PC-3 (cell line): ENCODE results near the gene TOX4. TPM values are rescaled to one million over a fixed set of nuclear protein-coding genes. Genes with fewer than 3 reads are reported as not detected.

ENCODE experiments used
- ATAC-seq: fragments of 200-7000 bp; cut with Tn5 transposase; 2 replicates; pipeline ENCODE4 v1.9.1; 2020; ENCODE audit warnings: mild to moderate bottlenecking, moderate library complexity
- BruUV-seq: library from RNA; stranded (reverse); fragments of 400-500 nt; replicated peaks from 2 replicates; lab custom pipeline; 2021; lab: Mats Ljungman, UMichigan
- CTCF ChIA-PET: fragments of 300-600 bp; sonication (Branson Sonifier 250); formaldehyde crosslinking; loops from one replicate; lab custom pipeline; 2022; ENCODE audit warnings: antibody characterized with exemption; lab: Charles Lee
- POLR2A ChIA-PET: fragments of 300-600 bp; sonication (Branson Sonifier 250); formaldehyde crosslinking; loops from one replicate; lab custom pipeline; 2022; ENCODE audit warnings: antibody characterized with exemption; ENCODE audit not compliant: unreplicated experiment; lab: Charles Lee
- DNase-seq: peaks from one replicate; pipeline ENCODE4 v3.0.0-alpha.2; 2015
- H2AFZ ChIP-seq: fragments of 300-600 bp; sonication (generic); 2 replicates; pipeline ENCODE4 v1.6.0; 2016; ENCODE audit warnings: antibody characterized with exemption, low read length
- H3F3A ChIP-seq: fragments of 300-600 bp; sonication (generic); one replicate; pipeline ENCODE4 v1.6.0; 2017; ENCODE audit warnings: antibody characterized with exemption, low read length, control low read depth, mild to moderate bottlenecking; ENCODE audit not compliant: unreplicated experiment
- H3K27ac ChIP-seq: fragments of 300-600 bp; sonication (generic); 2 replicates; pipeline ENCODE4 v1.5.1; 2016; ENCODE audit warnings: mild to moderate bottlenecking, low read length
- H3K27me3 ChIP-seq: fragments of 300-600 bp; sonication (generic); 2 replicates; pipeline ENCODE4 v1.6.1; 2016; ENCODE audit warnings: low read length, mixed read lengths
- H3K36me3 ChIP-seq: fragments of 300-600 bp; sonication (generic); 2 replicates; pipeline ENCODE4 v1.6.1; 2016; ENCODE audit warnings: low read depth, mixed run types, low read length, mixed read lengths
- H3K4me1 ChIP-seq: fragments of 300-600 bp; sonication (generic); 2 replicates; pipeline ENCODE4 v1.5.1; 2016; ENCODE audit warnings: low read length; ENCODE audit not compliant: insufficient read depth
- H3K4me2 ChIP-seq: fragments of 300-600 bp; sonication (generic); 2 replicates; pipeline ENCODE4 v1.6.0; 2016; ENCODE audit warnings: low read length
- H3K4me3 ChIP-seq: fragments of 300-600 bp; sonication (generic); 2 replicates; pipeline ENCODE4 v1.5.1; 2016; ENCODE audit warnings: mild to moderate bottlenecking, low read length, mixed read lengths
- H3K79me2 ChIP-seq: fragments of 300-600 bp; sonication (generic); 2 replicates; pipeline ENCODE4 v1.6.1; 2017; ENCODE audit warnings: low read length, mixed read lengths
- H3K9ac ChIP-seq: fragments of 300-600 bp; sonication (generic); 2 replicates; pipeline ENCODE4 v1.6.0; 2016; ENCODE audit warnings: mild to moderate bottlenecking, low read length
- H3K9me2 ChIP-seq: fragments of 300-600 bp; sonication (generic); replicated peaks from 2 replicates; pipeline ENCODE4 v1.6.1; 2016; ENCODE audit warnings: mixed run types, low read length, mixed read lengths
- H3K9me3 ChIP-seq: fragments of 300-600 bp; sonication (generic); 2 replicates; pipeline ENCODE4 v1.6.1; 2016; ENCODE audit warnings: low read length, mixed read lengths
- H4K20me1 ChIP-seq: fragments of 300-600 bp; sonication (generic); 2 replicates; pipeline ENCODE4 v1.6.1; 2016; ENCODE audit warnings: low read length, mixed read lengths
- EZH2 ChIP-seq: fragments of 300-600 bp; sonication (generic); IDR thresholded peaks from one replicate; pipeline ENCODE4 v1.6.1; 2017; ENCODE audit warnings: antibody characterized with exemption, mild to moderate bottlenecking, low read length; ENCODE audit not compliant: unreplicated experiment
- EZH2phosphoT487 ChIP-seq: fragments of 300-600 bp; sonication (generic); IDR thresholded peaks from 2 replicates; pipeline ENCODE4 v1.6.1; 2018; ENCODE audit warnings: mild to moderate bottlenecking, antibody characterized with exemption, low read length, borderline replicate concordance
- intact Hi-C: fragments of 100-400 bp; cut with micrococcal nuclease; formaldehyde crosslinking; loops from 2 replicates; pipeline ENCODE4 v1.9.0; 2023
- total RNA-seq: library from RNA; depleted of rRNA; stranded (reverse); fragments of >200 nt; gene quantifications from 2 replicates; pipeline ENCODE4 v1.2.3, GENCODE V29; 2014
- TF ChIP-seq, protein P1 (sequence below): fragments of 300-600 bp; sonication (generic); conservative IDR thresholded peaks from 2 replicates; pipeline ENCODE4 v1.5.1; 2017; ENCODE audit warnings: antibody characterized with exemption, low read depth, mild to moderate bottlenecking, low read length

Gene TOX4
- total RNA-seq, 1 experiment from 2014 or later = 26.7 TPM

GRCh38 chr14:21501568-21501967, 24.6 kb downstream of the TOX4 start:
- Histone ChIP-seq H3K9me2 (no peaks in the 10 kb centered on the region), H3K9ac (no peak overlapping the region), H2AFZ (no peak overlapping the region), H3K79me2 (peaks cover 20% of the 10 kb centered on the region), H3K4me2 (no peak overlapping the region), H3K27ac (no peak overlapping the region), H3K4me1 (no peaks in the 10 kb centered on the region), H3K27me3 (no peaks in the 10 kb centered on the region), H3F3A (no peaks in the 10 kb centered on the region), H3K4me3 (no peak overlapping the region), H4K20me1 (no peaks in the 10 kb centered on the region), H3K36me3 (peaks cover 60% of the 10 kb centered on the region), H3K9me3 (no peaks in the 10 kb centered on the region)
- ChIA-PET CTCF (no interaction called here), POLR2A (no interaction called here)
- ATAC-seq (no peak), DNase-seq (no peak)
- BruUV-seq = no TSS peak
- intact Hi-C loops = no loop called here
- TF ChIP-seq, protein P1, sequence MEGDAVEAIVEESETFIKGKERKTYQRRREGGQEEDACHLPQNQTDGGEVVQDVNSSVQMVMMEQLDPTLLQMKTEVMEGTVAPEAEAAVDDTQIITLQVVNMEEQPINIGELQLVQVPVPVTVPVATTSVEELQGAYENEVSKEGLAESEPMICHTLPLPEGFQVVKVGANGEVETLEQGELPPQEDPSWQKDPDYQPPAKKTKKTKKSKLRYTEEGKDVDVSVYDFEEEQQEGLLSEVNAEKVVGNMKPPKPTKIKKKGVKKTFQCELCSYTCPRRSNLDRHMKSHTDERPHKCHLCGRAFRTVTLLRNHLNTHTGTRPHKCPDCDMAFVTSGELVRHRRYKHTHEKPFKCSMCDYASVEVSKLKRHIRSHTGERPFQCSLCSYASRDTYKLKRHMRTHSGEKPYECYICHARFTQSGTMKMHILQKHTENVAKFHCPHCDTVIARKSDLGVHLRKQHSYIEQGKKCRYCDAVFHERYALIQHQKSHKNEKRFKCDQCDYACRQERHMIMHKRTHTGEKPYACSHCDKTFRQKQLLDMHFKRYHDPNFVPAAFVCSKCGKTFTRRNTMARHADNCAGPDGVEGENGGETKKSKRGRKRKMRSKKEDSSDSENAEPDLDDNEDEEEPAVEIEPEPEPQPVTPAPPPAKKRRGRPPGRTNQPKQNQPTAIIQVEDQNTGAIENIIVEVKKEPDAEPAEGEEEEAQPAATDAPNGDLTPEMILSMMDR = no peak
- no peak for TF ChIP-seq EZH2phosphoT487
- TF ChIP-seq EZH2 = no peak

DNA sequence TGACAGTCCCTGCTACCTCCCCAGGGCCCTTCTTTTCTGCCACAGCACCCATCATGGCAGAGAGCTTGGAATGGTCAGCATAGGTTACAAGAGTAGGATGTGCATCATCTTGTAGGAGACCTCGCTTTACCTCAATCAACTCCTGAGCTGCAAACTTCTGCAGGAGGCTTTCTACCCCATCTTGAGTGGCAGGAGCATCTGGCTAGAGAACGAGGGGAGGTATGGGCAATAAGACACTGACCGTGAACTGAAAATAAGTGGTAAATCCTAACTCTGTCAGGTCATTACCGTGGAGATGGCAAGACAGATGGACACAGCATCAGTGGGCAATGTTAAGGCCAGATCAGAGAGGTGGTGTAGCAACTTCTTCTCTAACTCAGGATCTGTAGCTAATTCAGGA, 26.4 kb downstream of the TOX4 start:
- ATAC-seq (no peak), DNase-seq (no peak)
- CTCF ChIA-PET = no interaction called here
- intact Hi-C loops = no loop called here
- Histone ChIP-seq H3K4me1 (no peaks in the 10 kb centered on the region), H3F3A (no peaks in the 10 kb centered on the region), H2AFZ (no peak overlapping the region), H3K4me2 (no peak overlapping the region), H3K9me3 (no peaks in the 10 kb centered on the region), H3K27me3 (no peaks in the 10 kb centered on the region), H3K36me3 (peaks cover 50% of the 10 kb centered on the region), H3K27ac (no peak overlapping the region), H4K20me1 (no peaks in the 10 kb centered on the region), H3K4me3 (no peak overlapping the region), H3K79me2 (peaks cover 37% of the 10 kb centered on the region), H3K9me2 (no peaks in the 10 kb centered on the region), H3K9ac (no peak overlapping the region)
- TF ChIP-seq EZH2phosphoT487 = no peak
- no peak for TF ChIP-seq EZH2
- TF ChIP-seq, protein P1 = no peak
- POLR2A ChIA-PET = interaction anchor here (0.5 kb wide), 1 partner anchor 9 kb away, joined by 5 read pairs; no protein-coding TSS in a partner anchor
- BruUV-seq = no TSS peak

- Histone ChIP-seq H3F3A (no peaks in the 10 kb centered on the region), H3K4me2 (no peak overlapping the region), H3K27ac (no peak overlapping the region), H3K9ac (no peak overlapping the region), H3K79me2 (peaks cover 54% of the 10 kb centered on the region), H3K9me3 (no peaks in the 10 kb centered on the region), H2AFZ (no peak overlapping the region), H3K9me2 (no peaks in the 10 kb centered on the region), H3K4me3 (no peak overlapping the region), H3K36me3 (peaks cover 34% of the 10 kb centered on the region), H3K4me1 (peaks cover 12% of the 10 kb centered on the region), H3K27me3 (no peaks in the 10 kb centered on the region), H4K20me1 (no peaks in the 10 kb centered on the region)
- ChIA-PET CTCF (no interaction called here), POLR2A (no interaction called here)
- intact Hi-C loops = no loop called here
- TF ChIP-seq, protein P1 = no peak
- TF ChIP-seq EZH2 = no peak
- no peak for TF ChIP-seq EZH2phosphoT487
- BruUV-seq = no TSS peak
- no peak for ATAC-seq
- no peak for DNase-seq
Observed at GRCh38 chr14:21505012-21505553, 28.1 kb downstream of the TOX4 start.
